Smooth muscle cell (in vitro differentiated cells): ENCODE results near the gene APOC3. TPM values are rescaled to one million over a fixed set of nuclear protein-coding genes. Genes with fewer than 3 reads are reported as not detected.
A peak's percentile ranks its signal among the peaks of the same experiment; 100 is the strongest.
"Not testable (repeated sequence)": the region's sequence is repeated elsewhere in the genome, so short reads cannot be mapped to it uniquely, and the experiment has no call there.

ENCODE experiments used
- DNase-seq: peaks from one replicate; lab custom pipeline; 2025; ENCODE audit not compliant: unreplicated experiment; lab: John Stamatoyannopoulos, UW
- H2AFZ ChIP-seq: fragments of 200-600 bp; sonication (generic); 2 replicates; pipeline ENCODE4 v1.6.0; 2016; ENCODE audit warnings: antibody characterized with exemption, low read depth, mild to moderate bottlenecking
- H3F3A ChIP-seq: fragments of 200-600 bp; sonication (generic); 2 replicates; pipeline ENCODE4 v1.6.0; 2017; ENCODE audit warnings: antibody characterized with exemption, low read depth
- H3K27ac ChIP-seq: fragments of 200-600 bp; sonication (generic); 2 replicates; pipeline ENCODE4 v1.5.1; 2016; ENCODE audit warnings: low read depth, mild to moderate bottlenecking
- H3K27me3 ChIP-seq: fragments of 200-600 bp; sonication (generic); 2 replicates; pipeline ENCODE4 v1.6.1; 2016; ENCODE audit warnings: low read depth, mild to moderate bottlenecking
- H3K36me3 ChIP-seq: fragments of 200-600 bp; sonication (generic); 2 replicates; pipeline ENCODE4 v1.5.1; 2016; ENCODE audit warnings: low read depth
- H3K4me1 ChIP-seq: fragments of 200-600 bp; sonication (generic); 2 replicates; pipeline ENCODE4 v1.5.1; 2016; ENCODE audit warnings: low read depth
- H3K4me2 ChIP-seq: fragments of 200-600 bp; sonication (generic); 2 replicates; pipeline ENCODE4 v1.6.0; 2016; ENCODE audit warnings: mild to moderate bottlenecking
- H3K4me3 ChIP-seq: fragments of 200-600 bp; sonication (generic); 2 replicates; pipeline ENCODE4 v1.5.1; 2016; ENCODE audit warnings: mild to moderate bottlenecking
- H3K79me2 ChIP-seq: fragments of 200-600 bp; sonication (generic); 2 replicates; pipeline ENCODE4 v1.6.0; 2016; ENCODE audit warnings: low read depth, mild to moderate bottlenecking
- H3K9ac ChIP-seq: fragments of 200-600 bp; sonication (generic); 2 replicates; pipeline ENCODE4 v1.6.0; 2016; ENCODE audit warnings: low read depth
- H3K9me3 ChIP-seq: fragments of 200-600 bp; sonication (generic); replicated peaks from 2 replicates; pipeline ENCODE4 v1.5.1; 2016; ENCODE audit warnings: low read depth
- H4K20me1 ChIP-seq: fragments of 200-600 bp; sonication (generic); 2 replicates; pipeline ENCODE4 v1.6.0; 2016; ENCODE audit warnings: low read depth
- CTCF ChIP-seq: fragments of 200-600 bp; sonication (generic); IDR thresholded peaks from 2 replicates; pipeline ENCODE4 v1.5.1; 2017; ENCODE audit warnings: borderline replicate concordance, mild to moderate bottlenecking, antibody characterized with exemption; ENCODE audit not compliant: insufficient read depth, poor library complexity, severe bottlenecking
- WGBS: methylation state at CpG from one replicate; pipeline ENCODE4 v1.1.7; 2016; ENCODE audit warnings: low lambda C conversion rate; 5-methylcytosine and 5-hydroxymethylcytosine counted together
- polyA plus RNA-seq: library from polyadenylated mRNA; unstranded; fragments of >200 nt; fragmentation: Nextera tagmentation; extraction: Ambion mirVana; gene quantifications from 2 replicates; pipeline ENCODE4 v1.2.1, GENCODE V29; 2016
- total RNA-seq: library from RNA; depleted of rRNA; stranded (reverse); fragments of >200 nt; gene quantifications from 2 replicates; pipeline ENCODE4 v1.2.3, GENCODE V29; 2014

APOC3 gene
- total and polyA plus RNA-seq, 2 experiments from 2014 or later: 0.54 TPM; not detected in 1

- Histone ChIP-seq H3K4me3 (no peak overlapping the region), H3K4me2 (no peak overlapping the region), H3K27me3 (no peaks in the 10 kb centered on the region), H3K9ac (no peak overlapping the region), H3K9me3 (no peaks in the 10 kb centered on the region), H3F3A (no peaks in the 10 kb centered on the region), H3K79me2 (no peaks in the 10 kb centered on the region), H3K36me3 (no peaks in the 10 kb centered on the region), H3K4me1 (peaks cover 3% of the 10 kb centered on the region), H2AFZ (no peak overlapping the region), H3K27ac (no peak overlapping the region), H4K20me1 (no peaks in the 10 kb centered on the region)
- TF ChIP-seq CTCF: no peak
- 93% methylated on average over 14 of the region's 14 CpGs for WGBS
- no peak for DNase-seq
These were observed 4.3 kb downstream of the APOC3 start for GRCh38 chr11:116833816-116834534.

DNA sequence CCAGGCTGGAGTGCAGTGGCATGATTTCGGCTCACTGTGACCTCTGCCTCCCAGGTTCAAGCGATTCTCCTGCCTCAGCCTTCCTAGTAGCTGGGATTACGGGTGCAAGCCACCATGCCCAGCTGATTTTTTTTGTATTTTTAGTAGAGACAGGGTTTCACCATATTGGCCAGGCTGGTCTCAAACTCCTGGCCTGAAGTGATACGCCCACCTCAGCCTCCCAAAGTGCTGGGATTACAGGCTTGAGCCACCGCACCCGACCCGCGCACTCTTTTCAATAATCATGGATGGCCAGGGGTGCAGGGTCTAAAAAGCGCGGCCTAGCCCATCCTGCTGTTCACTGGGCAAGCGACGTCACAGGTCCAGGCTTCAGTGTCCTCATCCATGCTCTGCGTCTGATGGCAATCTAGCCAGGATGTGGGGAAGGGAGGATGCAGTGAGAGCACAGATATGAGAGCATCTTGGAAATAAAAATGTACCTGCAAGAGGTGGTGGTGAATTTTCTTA lies 4.9 kb downstream of the APOC3 start:
- H3K4me2 ChIP-seq, H2AFZ ChIP-seq, H3K27ac ChIP-seq, H3K9me3 ChIP-seq, H3K4me3 ChIP-seq, H3K4me1 ChIP-seq, H3K27me3 ChIP-seq, H3F3A ChIP-seq, H4K20me1 ChIP-seq, DNase-seq, H3K9ac ChIP-seq, H3K79me2 ChIP-seq, H3K36me3 ChIP-seq: not testable (repeated sequence)
- 86% methylated on average over 13 of the region's 13 CpGs for WGBS

GRCh38 chr11:116835042-116835772 lies 5.5 kb downstream of the APOC3 start:
- TF ChIP-seq CTCF: no peak
- Histone ChIP-seq H3K9me3 (no peaks in the 10 kb centered on the region), H3K4me3 (peak overlapping the region; percentile 43), H3K27me3 (no peaks in the 10 kb centered on the region), H3F3A (no peaks in the 10 kb centered on the region), H3K27ac (no peak overlapping the region), H4K20me1 (no peaks in the 10 kb centered on the region), H3K4me2 (peak overlapping the region; percentile 76), H3K9ac (no peak overlapping the region), H3K36me3 (no peaks in the 10 kb centered on the region), H3K79me2 (no peaks in the 10 kb centered on the region), H3K4me1 (peaks cover 3% of the 10 kb centered on the region), H2AFZ (peak overlapping the region; percentile 71)
- DNase-seq: no peak
- WGBS: 69% methylated on average over 27 of the region's 28 CpGs

DNA sequence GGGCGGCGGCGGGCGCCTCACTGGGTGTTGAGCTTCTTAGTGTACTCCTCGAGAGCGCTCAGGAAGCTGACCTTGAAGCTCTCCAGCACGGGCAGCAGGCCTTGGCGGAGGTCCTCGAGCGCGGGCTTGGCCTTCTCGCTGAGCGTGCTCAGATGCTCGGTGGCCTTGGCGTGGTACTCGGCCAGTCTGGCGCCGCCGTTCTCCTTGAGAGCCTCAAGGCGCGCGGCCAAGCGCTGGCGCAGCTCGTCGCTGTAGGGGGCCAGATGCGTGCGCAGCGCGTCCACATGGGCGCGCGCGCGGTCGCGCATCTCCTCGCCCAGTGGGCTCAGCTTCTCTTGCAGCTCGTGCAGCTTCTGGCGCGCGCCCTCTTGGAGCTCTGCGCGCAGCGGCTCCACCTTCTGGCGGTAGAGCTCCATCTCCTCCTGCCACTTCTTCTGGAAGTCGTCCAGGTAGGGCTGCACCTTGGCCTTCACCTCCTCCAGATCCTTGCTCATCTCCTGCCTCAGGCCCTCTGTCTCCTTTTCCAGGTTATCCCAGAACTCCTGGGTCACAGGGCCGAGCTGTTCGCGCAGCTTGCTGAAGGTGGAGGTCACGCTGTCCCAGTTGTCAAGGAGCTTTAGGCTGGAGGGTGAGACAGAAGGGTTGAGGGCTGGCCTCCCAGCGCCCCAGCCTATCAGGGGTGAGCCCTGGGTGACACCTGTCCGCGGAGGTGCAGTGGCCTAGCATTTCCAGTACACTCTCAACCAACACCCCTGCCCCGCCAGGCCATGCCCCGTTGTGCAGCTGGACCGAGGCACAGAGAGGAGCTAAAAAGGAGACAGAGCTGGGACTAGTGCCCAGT lies 6.3 kb downstream of the APOC3 start:
- Histone ChIP-seq H3K9ac (no peak overlapping the region), H3K27me3 (no peaks in the 10 kb centered on the region), H4K20me1 (no peaks in the 10 kb centered on the region), H3K36me3 (no peaks in the 10 kb centered on the region), H3K4me1 (peaks cover 3% of the 10 kb centered on the region), H2AFZ (peak overlapping the region; percentile 71), H3K27ac (no peak overlapping the region), H3K9me3 (no peaks in the 10 kb centered on the region), H3K4me3 (peak overlapping the region; percentile 43), H3K79me2 (no peaks in the 10 kb centered on the region), H3K4me2 (peak overlapping the region; percentile 76), H3F3A (no peaks in the 10 kb centered on the region)
- WGBS: 16% methylated on average over 53 of the region's 57 CpGs
- DNase-seq: peak; percentile 49
- TF ChIP-seq CTCF: peak; percentile 31
